ENCODE data around the gene FCGR2B. TPM values are rescaled to one million over a fixed set of nuclear protein-coding genes. Genes with fewer than 3 reads are reported as not detected.

FCGR2B gene
- total RNA-seq, 4 donors from 2014 or later = 5.3 to 9.1 (median 6.0) TPM

GRCh38 chr1:161727256-161727924, 64.4 kb downstream of the FCGR2B start:
- no peaks in the 10 kb centered on the region for H3K9me3 ChIP-seq
- no peaks in the 10 kb centered on the region for H3K36me3 ChIP-seq
- 3% methylated on average over 29 of the region's 38 CpGs for WGBS
- peak overlapping the region; percentile 94 for H3K27ac ChIP-seq
- peak overlapping the region; percentile 93 for H3K4me3 ChIP-seq
- H3K4me1 ChIP-seq = peaks cover 19% of the 10 kb centered on the region
- no peaks in the 10 kb centered on the region for H3K27me3 ChIP-seq
- DNase-seq (ENCODE audit: low spot score in 2 of 2) = peak in 1 of 2 donors; percentile 64
- TF ChIP-seq POLR2A (IDR thresholded peaks at IDR 0.05) (no peak), EP300 (IDR thresholded peaks at IDR 0.05) (no peak), CTCF (IDR thresholded peaks at IDR 0.05) (no peak), POLR2AphosphoS5 (IDR thresholded peaks at IDR 0.05) (no peak)

Other genes starting within 250 kb of the FCGR2B start
- gene FCGR2A, start 157.7 kb upstream of the FCGR2B start, total RNA-seq = 10 to 100 TPM in 2 of 4 donors, 1 to 10 TPM in 2; 4.3 to 27.8 (median 8.3) TPM
- 1 to 10 TPM; 3.6 to 8.1 (median 5.3) TPM for gene HSPA6, start 138.6 kb upstream of the FCGR2B start, total RNA-seq
- gene FCGR3A, start 113.3 kb upstream of the FCGR2B start, total RNA-seq = 1 to 10 TPM in 3 of 4 donors, under 1 TPM in 1; 0.98 to 5.3 (median 1.4) TPM
- 10 to 100 TPM in 1 of 4 donors, 1 to 10 TPM in 2, under 1 TPM in 1; 0.97 to 10.4 (median 1.8) TPM for gene FCGR3B, start 32.0 kb upstream of the FCGR2B start, total RNA-seq
- 1 to 10 TPM in 3 of 4 donors, not detected in 1; 1.0 to 6.6 (median 1.6) TPM for gene FCRLA, start 44.1 kb downstream of the FCGR2B start, total RNA-seq
- 1 to 10 TPM in 1 of 4 donors, under 1 TPM in 2, not detected in 1; 0.72 to 1.4 (median 0.81) TPM for gene FCRLB, start 58.4 kb downstream of the FCGR2B start, total RNA-seq
- gene DUSP12, start 86.6 kb downstream of the FCGR2B start, total RNA-seq = 10 to 100 TPM; 10.9 to 12.7 (median 11.9) TPM
- gene ATF6, start 103.2 kb downstream of the FCGR2B start, total RNA-seq = 10 to 100 TPM; 28.0 to 32.4 (median 29.7) TPM

Data from suprapubic skin (tissue), 4 donors.